ENCODE measurements around the gene POLR2F. TPM values are rescaled to one million over a fixed set of nuclear protein-coding genes. Genes with fewer than 3 reads are reported as not detected.
"Not testable (repeated sequence)": the region's sequence is repeated elsewhere in the genome, so short reads cannot be mapped to it uniquely, and the experiment has no call there.

POLR2F gene
- total RNA-seq, 4 donors from 2014 or later, result 45.7 to 93.0 (median 72.1) TPM

GRCh38 chr22:37933711-37934376 lies 19.7 kb upstream of the POLR2F start:
- peaks cover 28 to 81% (median 78%) of the 10 kb centered on the region in 4 donors for H3K36me3 ChIP-seq
- no peak overlapping the region for H3K4me3 ChIP-seq
- H3K4me1 ChIP-seq, result peaks cover 28 to 55% (median 54%) of the 10 kb centered on the region in 4 donors
- no peaks in the 10 kb centered on the region for H3K27me3 ChIP-seq
- no peak for DNase-seq (ENCODE audit: extremely low spot score)
- intact Hi-C loops (cut with DNase I), result loop anchor here (5.0 kb wide), 1 partner anchor 47 kb away; no protein-coding TSS in a partner anchor
- 0% methylated on average over 2 of the region's 13 CpGs for WGBS
- peak overlapping the region; percentile 77 to 84 (median 80) for H3K27ac ChIP-seq (replicated peaks in 1 of 4)
- no peaks in the 10 kb centered on the region for H3K9me3 ChIP-seq
- peak; percentile 66 to 80 for TF ChIP-seq POLR2AphosphoS5 (IDR thresholded peaks at IDR 0.05)
- TF ChIP-seq EP300 (IDR thresholded peaks at IDR 0.05), result no peak
- no peak for TF ChIP-seq POLR2A (IDR thresholded peaks at IDR 0.05; ENCODE audit: low read depth)
- TF ChIP-seq CTCF (IDR thresholded peaks at IDR 0.05), result peak; percentile 97 to 100 (median 98)

- DNase-seq (ENCODE audit: extremely low spot score), result no peak
- 67% methylated on average over 12 of the region's 12 CpGs for WGBS
- H3K4me3 ChIP-seq, result no peak overlapping the region
- H3K27me3 ChIP-seq, result no peaks in the 10 kb centered on the region
- no peaks in the 10 kb centered on the region for H3K9me3 ChIP-seq
- TF ChIP-seq POLR2A (IDR thresholded peaks at IDR 0.05; ENCODE audit: low read depth), result no peak
- TF ChIP-seq CTCF (IDR thresholded peaks at IDR 0.05), result no peak
- TF ChIP-seq POLR2AphosphoS5 (IDR thresholded peaks at IDR 0.05), result no peak
- no peak for TF ChIP-seq EP300 (IDR thresholded peaks at IDR 0.05)
- no peaks in the 10 kb centered on the region for H3K4me1 ChIP-seq
- peak overlapping the region in 1 of 4 donors; percentile 23 for H3K27ac ChIP-seq (replicated peaks in 1 of 4)
- H3K36me3 ChIP-seq, result peaks cover 49 to 91% (median 81%) of the 10 kb centered on the region in 4 donors
- intact Hi-C loops (cut with DNase I), result no loop called here
Observed at GRCh38 chr22:37940698-37941376, 12.7 kb upstream of the POLR2F start.

DNA sequence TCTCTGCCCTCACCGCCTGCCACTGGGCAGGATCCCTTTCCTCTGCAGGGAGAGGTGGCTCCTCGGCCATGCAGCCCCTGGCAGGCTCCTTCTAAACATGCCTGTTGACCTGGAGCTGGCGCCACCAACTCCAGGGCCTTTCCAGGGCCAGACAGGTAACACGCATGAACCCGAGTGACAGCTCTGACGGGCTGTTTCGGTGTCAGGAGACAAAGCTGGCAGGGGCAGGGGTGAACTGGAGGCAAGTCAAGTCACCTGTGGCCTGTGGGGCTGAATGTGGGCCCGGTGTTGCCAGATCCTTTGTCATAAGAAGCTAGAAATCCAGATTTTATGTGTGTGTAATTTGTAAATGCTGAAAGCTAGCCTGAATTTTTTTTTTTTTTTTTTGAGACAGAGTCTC lies 11.4 kb upstream of the POLR2F start:
- no peak overlapping the region for H3K4me3 ChIP-seq
- intact Hi-C loops (cut with DNase I), result no loop called here
- DNase-seq (ENCODE audit: extremely low spot score), result no peak

DNA sequence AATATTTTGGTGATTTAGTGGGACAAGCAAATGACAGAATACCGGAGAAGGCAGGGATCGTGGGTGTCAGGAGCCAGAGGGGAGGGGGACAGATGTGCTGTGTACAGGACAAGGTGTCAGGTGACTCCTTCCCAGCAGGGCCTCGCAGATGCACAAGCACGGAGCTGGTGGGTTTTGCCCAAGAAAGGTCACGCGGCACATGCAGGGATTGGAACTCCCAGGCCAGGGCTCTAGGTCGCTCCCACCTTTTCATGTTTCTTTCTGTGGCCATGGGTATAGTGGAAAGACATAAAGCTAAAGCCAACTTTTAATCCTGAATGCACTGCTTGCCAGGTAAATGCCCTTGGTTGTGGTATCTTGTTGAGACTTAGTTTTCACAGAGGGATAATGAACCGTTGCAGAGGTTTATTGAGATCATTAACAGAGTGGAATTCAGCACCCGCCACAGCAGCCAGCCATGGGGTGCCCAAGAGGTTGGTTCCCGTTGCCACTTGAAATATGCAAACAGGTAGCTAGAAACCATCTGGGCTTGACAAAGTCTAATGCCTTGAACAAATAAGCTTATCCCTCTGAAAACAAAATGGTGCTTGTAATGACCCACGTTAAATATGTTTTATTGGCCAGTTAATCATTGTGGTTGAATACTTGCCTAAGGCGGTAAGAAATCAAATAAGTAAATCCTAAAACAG lies 10.2 kb upstream of the POLR2F start:
- no peak for DNase-seq (ENCODE audit: extremely low spot score)
- Histone ChIP-seq H3K36me3 (peaks cover 38 to 67% (median 57%) of the 10 kb centered on the region in 4 donors), H3K27ac (replicated peaks in 1 of 4) (no peak overlapping the region), H3K27me3 (no peaks in the 10 kb centered on the region), H3K9me3 (no peaks in the 10 kb centered on the region), H3K4me3 (no peak overlapping the region), H3K4me1 (no peaks in the 10 kb centered on the region)
- no peak for TF ChIP-seq POLR2AphosphoS5 (IDR thresholded peaks at IDR 0.05)
- no peak for TF ChIP-seq EP300 (IDR thresholded peaks at IDR 0.05)
- no peak for TF ChIP-seq CTCF (IDR thresholded peaks at IDR 0.05)
- TF ChIP-seq POLR2A (IDR thresholded peaks at IDR 0.05; ENCODE audit: low read depth), result no peak
- intact Hi-C loops (cut with DNase I), result no loop called here
- WGBS, result 87% methylated on average over 12 of the region's 12 CpGs

More for the DNA sequence above, 11.4 kb upstream of the POLR2F start:
- Histone ChIP-seq H3K4me1 (no peaks in the 10 kb centered on the region), H3K9me3 (no peaks in the 10 kb centered on the region), H3K36me3 (peaks cover 45 to 78% (median 68%) of the 10 kb centered on the region in 4 donors), H3K27ac (replicated peaks in 1 of 4) (no peak overlapping the region), H3K27me3 (no peaks in the 10 kb centered on the region)
- 95% methylated on average over 8 of the region's 8 CpGs for WGBS
- TF ChIP-seq EP300 (IDR thresholded peaks at IDR 0.05) (no peak), POLR2AphosphoS5 (IDR thresholded peaks at IDR 0.05) (no peak)

DNA sequence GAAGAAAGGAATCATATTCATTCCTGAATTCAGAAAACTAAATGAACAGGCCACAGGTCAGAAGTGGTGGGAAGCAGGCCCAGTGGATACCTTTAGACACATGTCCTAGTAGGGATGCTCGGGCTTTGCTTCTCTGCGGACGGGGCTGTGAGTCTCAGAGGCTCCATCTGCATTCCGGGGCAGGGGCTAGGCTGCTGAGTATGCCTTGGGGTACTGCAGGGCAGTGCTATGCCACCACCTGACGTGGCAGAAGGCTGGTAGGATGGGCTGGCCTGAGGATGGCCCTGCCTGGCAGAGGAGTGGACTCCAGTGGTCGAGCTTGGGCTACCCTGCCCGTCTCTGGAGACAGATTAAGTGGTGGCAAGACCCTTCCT lies 9.7 kb upstream of the POLR2F start:
- DNase-seq (ENCODE audit: extremely low spot score), result no peak
- no peak overlapping the region for H3K4me3 ChIP-seq
- H3K27me3 ChIP-seq, result no peaks in the 10 kb centered on the region
- no peaks in the 10 kb centered on the region for H3K4me1 ChIP-seq
- intact Hi-C loops (cut with DNase I), result no loop called here
- H3K9me3 ChIP-seq, result no peaks in the 10 kb centered on the region
- no peak overlapping the region for H3K27ac ChIP-seq (replicated peaks in 1 of 4)
- TF ChIP-seq POLR2A (IDR thresholded peaks at IDR 0.05; ENCODE audit: low read depth) (no peak), EP300 (IDR thresholded peaks at IDR 0.05) (no peak), POLR2AphosphoS5 (IDR thresholded peaks at IDR 0.05) (no peak), CTCF (IDR thresholded peaks at IDR 0.05) (no peak)
- H3K36me3 ChIP-seq, result peaks cover 35 to 63% (median 52%) of the 10 kb centered on the region in 4 donors
- WGBS, result 88% methylated on average over 6 of the region's 7 CpGs

DNA sequence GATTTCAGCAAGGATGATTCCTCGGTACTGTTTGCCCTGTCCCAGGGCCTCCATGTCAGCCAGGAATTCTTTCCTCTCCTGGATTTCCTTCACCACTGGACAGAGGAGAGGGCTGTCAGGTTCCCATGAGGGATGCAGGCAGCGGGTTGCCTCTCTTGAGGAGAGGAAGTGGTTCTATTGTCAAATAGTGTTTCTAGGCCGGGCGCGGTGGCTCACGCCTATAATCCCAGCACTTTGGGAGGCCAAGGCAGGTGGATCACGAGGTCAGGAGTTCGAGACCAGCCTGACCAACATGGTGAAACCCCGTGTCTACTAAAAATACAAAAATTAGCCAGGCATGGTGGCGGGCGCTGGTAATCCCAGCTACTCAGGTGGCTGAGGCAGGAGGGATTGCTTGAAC lies 9.1 kb upstream of the POLR2F start:
- H3K4me3 ChIP-seq; H3K9me3 ChIP-seq; DNase-seq (ENCODE audit: extremely low spot score); intact Hi-C loops (cut with DNase I); H3K27me3 ChIP-seq; H3K4me1 ChIP-seq; H3K27ac ChIP-seq (replicated peaks in 1 of 4): not testable (repeated sequence)
- H3K36me3 ChIP-seq, result peaks cover 31 to 57% (median 46%) of the 10 kb centered on the region in 4 donors
- 94% methylated on average over 11 of the region's 11 CpGs for WGBS

GRCh38 chr22:37947142-37947795 lies 6.2 kb upstream of the POLR2F start:
- DNase-seq (ENCODE audit: extremely low spot score); H3K4me3 ChIP-seq; intact Hi-C loops (cut with DNase I); H3K27ac ChIP-seq (replicated peaks in 1 of 4); H3K27me3 ChIP-seq; H3K4me1 ChIP-seq; H3K9me3 ChIP-seq: not testable (repeated sequence)
- peaks cover 2 to 29% (median 19%) of the 10 kb centered on the region in 4 donors for H3K36me3 ChIP-seq
- WGBS, result 95% methylated on average over 12 of the region's 14 CpGs
